Kidney tubule cell (primary cell): ENCODE measurements around the gene DDR2.

Source experiments
- DNase-seq: peaks from one replicate; pipeline ENCODE4 v3.0.0-alpha.2; 2018; ENCODE audit warnings: low spot score

DDR2 gene

DNA sequence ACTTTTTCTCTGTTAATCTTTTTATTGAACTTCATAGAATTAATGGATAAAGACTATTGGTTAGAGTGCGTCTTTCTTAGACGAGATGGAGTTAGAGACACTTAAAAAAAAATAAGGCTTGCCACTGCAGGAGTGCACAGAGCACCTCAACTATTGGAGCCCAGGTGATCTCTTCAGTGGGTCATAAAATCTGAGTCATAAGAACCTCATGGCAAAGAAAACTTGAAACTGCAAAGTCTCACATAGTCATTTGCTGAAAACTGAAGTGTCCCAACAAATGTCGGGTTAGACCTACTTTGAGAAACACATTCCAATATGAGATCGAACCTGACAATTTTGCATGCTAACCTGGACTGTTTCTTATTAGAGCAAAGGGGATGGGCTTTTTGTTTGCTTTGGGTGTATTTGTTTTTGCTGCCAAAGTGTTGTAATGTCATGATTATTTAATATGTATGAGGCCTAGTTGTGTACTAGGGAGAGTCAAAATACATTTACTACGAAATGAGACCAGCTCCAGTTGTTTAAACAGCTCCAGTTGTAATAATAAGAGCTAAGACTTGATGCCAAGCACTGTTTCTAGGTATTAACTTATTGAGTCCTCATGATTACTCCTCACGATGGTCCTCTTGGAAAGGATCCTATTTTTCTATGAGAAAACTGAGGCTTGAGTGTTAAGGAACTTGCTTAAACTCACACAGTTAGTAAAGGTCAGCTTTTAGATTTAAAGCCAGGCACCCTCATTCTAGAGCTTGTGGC, 65.1 kb downstream of the DDR2 start:
- no peak for DNase-seq

DNA sequence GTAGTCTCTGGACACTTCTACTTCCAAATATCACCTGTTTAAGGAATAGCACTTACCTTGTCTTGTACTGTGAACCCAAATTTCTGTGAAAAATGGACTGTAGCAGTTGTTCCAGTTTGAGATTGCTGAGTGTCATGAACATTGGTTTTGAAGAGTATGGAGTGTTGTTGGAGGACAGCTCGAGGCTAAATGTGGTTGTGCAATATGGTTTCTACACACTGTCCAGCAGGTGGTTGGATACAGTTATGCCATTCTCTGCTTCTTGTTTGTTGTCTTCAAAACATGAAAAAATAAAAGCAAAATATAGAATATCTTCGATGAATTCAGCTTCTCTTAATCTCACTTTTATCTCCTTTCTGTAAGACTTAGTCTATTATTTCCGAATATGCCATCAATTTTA, 67.1 kb downstream of the DDR2 start:
- DNase-seq: no peak

DNA sequence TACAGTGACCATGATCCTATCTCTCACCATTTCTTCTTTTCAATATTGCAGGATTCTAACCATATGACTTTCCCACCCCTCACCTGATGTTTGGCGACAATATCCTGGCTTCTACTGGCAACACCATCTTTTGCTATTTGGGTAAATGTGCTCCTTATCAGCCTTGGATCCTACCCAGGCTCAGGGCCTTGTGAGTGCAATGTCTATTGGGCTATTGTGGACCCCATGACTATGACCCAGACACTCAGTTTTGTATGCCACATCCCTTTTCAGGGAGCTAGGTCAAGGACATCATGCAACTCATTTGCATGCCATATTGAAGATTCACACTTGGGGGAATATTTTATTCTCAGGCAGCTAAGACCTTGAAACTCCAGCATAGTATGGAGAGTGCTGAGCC, 67.9 kb downstream of the DDR2 start:
- no peak for DNase-seq

DNA sequence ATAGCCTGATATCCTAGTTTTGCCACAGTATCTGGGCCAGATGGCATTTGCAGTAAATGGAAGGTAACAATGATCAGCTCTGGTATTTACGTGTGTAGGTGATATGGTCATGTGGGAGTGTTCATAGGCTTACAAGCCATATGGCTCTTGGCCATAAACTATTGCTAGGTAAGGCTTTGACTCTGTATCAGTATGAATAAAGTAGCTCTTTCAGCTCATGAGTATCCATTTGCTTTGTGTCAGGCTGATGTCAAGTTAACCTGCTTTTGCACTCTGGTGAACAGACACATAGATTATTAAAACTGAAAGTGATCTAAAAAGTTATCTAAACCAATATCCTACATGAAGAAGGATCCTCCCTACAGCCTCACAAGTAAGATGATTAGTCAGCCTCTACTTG, 69.0 kb downstream of the DDR2 start:
- DNase-seq: no peak

DNA sequence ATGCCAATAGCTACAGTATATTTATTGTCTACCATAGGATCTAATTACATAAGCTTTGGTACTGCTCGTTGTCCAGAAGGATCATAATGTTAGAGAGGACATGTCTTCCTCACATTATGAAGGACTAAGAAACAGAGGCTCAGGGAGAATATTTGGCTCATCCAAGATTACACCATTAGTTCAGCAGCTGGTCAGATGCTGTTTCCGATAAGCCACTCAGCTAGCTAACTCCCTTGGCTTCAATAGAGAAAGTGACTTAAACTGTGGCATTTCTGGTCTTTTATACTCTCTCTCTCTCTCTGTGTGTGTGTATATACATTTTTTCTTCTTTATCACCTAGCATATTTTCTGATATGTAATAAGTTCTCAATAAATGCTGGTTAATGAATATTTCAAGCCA, 70.4 kb downstream of the DDR2 start:
- DNase-seq: no peak

DNA sequence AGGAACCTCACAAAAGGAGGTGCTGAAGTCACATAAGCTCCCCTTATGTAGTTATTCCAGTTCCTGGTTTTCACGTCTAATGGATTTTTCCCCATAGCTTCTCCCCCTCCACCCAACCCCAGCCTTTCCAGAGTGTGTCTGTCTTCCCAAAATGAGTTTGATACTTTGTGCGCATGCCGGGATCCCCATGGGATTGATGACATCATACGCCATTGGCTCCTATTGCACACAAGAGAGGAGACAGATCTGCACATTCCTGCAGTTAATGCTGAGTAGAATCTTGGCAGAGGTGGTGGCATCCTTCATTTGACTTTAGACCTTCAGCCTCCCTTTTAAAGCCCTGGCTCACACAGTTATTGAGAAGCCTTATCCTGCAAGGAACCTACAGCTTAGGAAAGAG, 71.4 kb downstream of the DDR2 start:
- no peak for DNase-seq

DNA sequence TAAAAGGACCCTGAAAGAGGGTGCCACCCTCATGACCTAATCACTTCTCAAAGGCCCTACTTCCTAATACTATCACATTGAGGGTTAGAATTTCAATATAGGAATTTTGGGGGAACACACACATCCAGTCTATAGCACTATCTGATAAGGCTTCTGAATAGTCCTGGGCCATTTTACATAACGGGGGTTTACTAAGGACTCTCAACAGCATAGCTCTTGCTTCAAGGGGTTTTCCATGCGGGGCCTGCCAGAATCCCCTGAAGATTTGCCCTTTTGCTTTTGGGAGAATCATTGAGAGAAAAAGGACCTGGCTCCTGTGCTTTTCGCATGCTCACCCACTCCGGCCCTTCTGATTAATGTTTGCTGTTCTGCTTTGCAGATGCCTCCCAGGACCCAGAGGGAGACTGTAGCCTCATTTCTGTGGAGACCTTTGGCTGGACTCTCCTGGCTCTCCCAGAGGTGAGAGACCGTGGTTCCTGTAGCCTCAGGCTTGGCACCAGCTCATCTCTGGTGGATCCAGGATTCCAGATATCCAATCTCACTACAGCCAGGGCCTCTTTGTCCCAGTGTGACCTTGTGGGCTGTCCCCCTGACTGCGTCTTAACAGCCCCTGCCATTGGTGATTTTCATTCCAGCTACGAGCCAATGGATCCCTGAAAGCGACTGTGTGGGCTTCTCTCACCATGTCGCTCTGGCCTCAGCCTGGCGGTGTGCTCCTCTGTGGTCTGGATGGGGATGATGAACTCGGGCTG, 72.6 kb downstream of the DDR2 start:
- no peak for DNase-seq

DNA sequence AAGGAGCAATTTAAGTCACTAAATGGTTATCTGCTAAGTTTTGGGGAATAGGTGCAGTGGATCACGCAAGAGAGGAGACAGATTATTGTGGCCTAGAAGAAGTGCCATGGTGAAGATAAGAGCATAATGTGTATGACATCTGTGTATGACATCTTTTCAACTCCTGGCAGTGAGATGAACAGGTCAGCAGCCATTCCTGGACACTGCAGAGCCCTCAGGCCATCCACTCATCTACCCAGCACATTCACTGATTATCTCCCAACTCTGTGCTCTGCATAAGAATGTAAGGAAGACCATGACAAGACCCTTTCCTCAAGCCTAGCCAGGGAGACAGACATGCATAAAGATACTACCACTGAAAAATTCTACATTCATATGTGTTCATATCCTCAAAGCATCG, 73.7 kb downstream of the DDR2 start:
- DNase-seq: no peak

DNA sequence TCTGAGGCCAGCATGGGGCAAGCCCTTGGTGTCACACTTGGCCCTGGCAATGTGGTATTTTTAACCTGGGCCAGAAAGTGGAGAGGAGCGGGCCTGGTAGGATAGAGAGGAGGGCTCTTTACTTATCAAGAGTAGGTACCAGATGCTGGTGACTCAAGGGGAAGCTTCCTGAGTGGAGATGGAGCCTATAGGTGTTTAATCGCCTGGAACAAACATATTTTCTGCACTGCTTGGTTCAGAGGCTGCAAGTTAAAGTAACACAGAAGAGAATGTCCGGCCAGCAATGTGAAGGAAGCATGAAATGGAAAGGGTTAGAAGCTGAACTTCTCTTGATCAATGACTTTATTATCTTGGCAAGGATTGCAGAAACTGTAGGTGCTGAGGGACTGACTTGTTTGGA, 74.3 kb downstream of the DDR2 start:
- no peak for DNase-seq

DNA sequence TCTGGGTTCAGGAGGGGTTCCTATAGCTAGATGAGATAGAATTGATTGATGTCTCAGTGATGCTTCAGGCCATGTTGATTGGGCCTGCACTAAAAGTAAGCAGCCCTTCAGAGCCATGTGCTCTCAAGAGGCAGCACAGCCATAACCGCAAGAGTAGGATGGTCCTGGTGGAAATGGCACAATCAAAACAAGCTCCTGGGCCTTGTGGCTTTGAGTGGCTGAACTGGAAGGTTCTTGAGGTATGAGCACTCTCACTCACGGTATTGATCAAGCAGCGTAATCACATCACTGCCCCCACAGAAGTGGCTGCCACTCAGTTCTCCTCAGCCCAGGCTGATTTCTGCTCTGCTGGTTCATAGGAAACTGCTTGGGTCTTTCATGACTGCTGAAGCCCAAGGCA, 76.0 kb downstream of the DDR2 start:
- DNase-seq: no peak

DNA sequence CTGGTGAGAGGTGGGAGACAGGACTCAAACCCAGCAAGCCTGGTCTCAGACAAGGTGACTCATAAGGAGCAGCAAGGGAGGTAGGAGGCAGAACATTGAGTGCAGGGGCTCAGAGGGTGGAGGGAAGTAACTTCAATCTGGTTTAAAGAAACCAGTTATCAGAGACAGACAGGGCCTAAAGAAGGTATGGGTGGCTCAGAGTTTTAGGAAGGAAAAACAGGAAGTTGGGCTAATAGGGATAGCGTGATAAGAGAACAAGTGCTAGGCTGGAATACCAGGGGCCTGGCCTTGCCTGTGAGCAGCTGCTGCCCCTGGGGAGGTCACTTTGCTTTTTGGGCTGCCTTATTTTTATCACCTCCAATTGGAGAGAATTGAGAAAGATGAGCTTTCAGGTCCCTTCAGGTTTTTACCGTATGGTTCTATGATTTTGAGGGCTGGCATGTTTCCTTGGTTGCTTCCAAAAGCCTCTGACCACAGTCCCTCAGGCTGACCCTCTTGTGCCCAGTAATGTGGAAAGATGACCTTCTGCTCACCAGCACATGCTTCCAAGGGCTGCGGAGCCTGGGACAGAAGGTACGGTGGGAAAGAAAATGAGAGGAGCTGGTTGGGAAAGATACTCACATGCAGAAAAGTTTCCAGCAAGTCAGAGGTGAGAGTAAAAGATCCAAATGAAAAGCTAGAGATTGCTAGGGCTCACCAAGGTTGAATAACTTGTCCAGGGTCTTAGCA, 77.0 kb downstream of the DDR2 start:
- no peak for DNase-seq

DNA sequence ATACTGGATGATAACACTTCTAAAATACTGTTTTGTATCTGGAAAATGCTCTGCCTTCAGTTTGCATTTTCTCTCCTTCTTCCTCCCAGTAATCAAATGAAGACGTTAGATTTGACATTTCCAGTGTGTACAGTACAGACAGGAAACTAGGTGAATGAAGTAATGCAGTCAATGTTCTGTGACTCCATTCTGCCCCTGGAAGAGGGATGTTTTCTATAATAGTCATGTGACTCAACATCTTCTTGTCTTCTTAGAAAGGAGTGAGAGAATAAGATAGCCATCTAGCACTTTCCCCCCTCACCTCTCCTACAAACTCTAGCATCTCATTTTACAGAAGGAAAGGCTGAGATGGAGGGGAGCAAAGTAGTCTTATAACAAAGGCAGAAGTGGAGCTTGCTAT, 77.6 kb downstream of the DDR2 start:
- peak; percentile 18 for DNase-seq

DNA sequence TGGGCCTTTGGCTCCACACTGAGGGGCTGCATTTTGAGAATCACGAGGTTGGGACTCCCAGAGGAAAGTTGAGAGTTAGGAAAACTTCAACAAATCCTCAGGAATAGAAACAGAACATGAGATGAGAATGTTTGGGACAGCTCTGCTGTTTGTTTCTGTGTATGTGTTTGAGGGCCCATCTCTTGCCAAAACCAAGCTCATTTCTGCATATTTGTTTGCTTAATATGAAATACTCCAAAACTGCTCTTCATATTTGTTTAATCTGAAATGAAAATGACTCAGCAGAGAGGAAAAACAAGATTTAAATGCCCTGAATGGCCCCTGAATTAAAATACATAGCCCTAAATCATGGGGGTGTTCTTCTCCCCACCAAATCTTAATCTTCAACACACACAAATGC, 78.1 kb downstream of the DDR2 start:
- no peak for DNase-seq

DNA sequence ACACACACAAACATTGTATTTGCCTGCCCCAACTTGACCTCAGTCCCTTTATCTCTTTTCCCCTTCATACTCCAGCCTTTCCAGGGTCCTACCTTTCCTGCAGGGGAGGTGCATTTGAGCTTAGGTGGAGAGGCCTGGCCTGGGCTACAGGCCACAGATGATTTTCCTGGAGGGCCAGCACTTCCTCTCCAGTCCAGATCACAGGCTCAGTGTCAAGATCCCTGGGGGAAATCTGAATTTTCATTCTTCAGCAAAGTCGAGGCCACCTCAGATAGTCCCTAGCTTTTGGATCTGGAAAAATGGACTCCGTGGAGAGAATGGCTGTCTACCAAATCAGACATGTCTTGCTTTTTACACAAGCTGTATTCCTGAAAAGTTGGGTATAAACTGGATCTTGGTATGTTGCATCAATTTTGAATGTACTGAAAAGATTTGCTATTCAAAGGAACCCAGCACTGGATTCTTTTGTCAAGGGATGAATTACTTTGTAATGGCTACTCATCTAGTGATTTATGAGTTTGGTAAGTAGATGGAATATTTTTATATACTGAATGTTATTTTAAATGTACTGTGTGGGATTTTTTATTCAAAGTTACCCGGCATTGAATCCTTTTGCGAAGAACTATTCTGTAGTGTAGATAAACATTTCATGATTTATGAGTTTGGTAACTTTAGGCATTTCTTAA, 78.7 kb downstream of the DDR2 start:
- DNase-seq: no peak

DNA sequence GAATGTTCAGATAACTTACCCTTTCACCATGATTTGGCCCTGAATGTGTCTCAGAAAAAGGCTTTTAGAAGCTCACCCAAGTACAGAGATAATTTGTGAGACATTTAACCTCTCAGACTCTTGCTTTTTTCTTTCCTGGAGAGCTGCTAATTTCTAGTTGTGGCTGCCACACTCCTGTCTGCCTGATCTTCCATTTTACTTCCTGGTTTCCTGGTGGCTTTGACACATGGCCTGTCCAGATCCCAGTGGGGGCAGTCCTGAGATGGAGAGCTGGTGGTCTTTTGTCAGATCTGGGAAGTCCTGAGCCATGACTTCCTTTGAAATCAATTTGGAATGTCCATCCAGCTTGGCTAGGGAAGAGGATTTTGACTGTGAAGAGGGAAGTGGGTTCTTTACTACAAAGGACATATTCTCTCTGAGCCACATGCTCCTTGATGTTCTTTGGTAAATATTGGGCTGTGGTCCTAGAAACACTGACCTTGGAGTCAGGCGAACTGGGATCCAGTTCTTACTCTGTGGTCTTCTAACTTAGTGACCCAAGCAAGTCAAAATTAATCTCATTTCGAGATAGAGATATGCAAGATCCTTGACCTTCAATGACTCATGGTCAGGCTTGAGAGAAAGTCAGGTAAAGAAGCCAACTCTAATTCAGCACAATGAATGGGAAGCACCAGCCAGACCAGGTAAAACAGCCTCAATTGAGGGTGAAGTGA, 80.2 kb downstream of the DDR2 start:
- no peak for DNase-seq

DNA sequence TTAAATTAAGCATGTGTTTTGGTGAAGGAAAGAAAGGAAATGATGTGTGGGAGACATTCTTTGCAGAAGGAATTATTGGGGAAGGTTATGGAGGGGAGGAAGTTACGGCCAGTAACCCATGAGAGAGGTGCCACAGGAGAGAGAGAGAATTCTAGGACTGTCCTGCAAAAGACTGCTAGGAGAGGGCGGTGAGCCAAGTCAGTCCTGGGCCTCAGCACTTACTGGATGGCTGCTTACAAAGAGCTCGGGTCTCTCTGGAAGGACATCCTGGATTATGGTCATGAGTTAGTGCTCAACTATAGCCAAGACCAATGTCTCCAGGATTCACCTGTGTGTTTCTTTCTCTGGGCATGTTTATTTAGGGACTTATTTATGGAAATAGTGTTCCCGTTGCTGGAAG, 83.9 kb downstream of the DDR2 start:
- no peak for DNase-seq

DNA sequence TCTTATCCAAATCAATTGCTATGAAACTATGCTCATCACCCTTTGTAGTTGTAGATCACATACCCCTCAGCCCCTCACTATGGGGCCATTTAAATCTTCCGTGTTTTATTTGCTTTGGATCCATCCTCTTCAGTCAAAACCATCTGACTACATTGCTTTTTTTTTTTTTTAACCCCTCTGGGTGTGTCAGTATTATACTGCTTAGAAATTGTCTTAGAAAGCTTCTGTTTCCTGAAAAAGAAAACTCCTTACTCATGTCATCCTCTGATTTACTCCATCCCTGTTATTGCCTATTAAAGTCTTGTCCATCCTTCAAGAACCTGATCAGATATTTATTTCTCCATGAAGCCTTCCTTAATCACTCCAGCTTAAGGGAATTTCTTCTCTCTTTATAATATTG, 84.3 kb downstream of the DDR2 start:
- DNase-seq: no peak

DNA sequence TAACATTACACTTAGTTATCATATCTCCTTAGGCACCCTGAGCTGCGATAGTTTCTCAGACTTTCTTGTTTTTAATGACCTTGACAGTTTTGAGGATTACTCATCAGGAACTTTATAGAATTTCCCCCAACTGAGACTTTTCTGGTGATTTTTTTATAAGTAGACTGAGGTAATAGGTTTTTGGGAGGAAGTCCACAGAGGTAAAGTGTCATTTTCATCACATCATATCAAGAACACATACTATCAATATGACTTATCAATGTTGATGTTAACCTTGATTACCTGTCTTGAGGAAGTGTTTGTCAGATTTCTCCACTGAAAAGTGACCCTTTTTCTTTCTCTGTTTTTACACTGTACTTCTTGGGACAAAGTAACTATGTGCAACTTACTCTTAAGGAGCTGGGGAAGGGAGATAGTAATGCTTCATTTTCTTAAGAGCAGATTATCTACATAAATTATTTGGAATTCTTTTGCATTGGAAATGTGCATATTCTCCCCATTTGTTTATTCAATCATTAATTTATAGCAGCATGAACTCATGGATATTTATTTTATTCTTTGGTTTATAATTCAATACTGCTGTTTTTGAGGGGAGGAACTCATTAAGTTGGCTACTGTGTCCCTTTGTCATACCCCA, 85.4 kb downstream of the DDR2 start:
- no peak for DNase-seq

DNA sequence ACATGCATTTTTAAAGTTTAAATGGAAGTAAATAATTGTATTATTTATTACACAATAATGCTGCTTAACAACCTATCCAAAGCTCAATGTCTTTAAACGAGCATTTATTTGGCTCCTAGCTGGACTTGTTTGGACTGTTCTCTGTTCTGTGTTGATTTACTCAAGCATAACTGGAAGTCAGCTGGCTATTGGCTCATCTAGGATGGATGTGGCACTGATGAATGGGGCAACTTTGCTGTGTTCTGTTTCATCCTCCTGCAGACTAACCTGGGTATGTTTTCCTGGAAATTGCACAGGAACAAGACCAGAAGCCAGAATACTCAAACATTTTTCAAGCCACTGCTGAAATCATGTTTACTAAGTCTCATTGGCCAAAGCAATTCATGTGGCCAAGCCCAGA, 87.4 kb downstream of the DDR2 start:
- no peak for DNase-seq

DNA sequence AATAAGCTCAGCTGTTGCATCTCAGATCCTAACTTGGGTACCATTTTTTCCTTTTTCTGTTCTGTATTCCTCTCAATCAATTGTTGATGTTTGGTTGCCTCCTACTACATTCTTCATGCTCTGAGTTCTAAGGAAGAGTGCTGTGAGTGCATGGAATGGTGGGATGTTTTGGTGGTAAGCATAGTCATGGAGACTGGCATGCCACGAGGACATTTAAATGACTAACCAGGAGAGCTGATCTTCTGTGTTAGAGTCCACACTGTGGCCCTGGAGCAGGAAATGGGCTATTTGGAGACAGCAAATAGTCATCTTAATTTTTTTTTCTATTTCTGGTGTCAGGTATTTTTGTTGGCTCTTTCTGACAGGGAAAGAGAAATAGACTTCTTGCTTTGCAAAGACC, 88.7 kb downstream of the DDR2 start:
- peak; percentile 47 for DNase-seq

DNA sequence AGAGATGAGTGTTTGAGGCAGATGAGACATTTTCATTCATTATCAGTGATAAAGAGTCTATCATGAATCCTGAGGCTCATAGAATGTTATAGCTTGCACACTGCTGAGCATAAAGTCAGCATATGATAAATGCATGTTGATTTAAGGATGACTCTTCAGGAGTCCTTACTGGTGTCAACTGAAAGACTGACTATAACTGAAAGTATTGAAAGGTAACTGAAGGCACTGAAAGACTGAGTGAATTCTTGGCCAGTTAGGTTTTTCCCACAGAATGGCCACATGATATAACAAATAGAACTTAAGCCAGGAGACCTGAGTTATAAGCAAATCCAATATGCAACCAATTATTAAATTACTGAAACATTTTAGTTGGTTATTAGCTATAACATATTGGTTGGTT, 89.2 kb downstream of the DDR2 start:
- DNase-seq: no peak

DNA sequence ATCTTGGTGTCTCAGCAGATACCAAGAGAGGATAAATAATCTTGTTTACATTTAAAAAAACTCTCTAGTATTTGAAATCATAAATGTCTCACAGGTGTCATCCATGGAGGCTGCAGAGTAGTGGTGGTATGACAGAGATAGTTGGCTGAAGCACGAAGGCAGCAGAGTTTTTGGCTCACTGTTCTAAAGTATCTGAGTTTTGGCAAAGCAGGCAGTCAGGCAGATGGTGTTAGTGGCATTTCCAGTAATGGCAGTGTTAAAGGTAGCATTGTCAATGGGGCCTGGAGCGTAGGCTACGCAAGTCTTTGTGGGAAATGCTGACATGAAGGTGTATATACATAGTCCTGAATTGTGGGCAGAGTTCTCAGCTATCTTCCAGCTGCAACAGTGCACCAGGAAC, 89.8 kb downstream of the DDR2 start:
- DNase-seq: no peak
